ENCODE results near the gene PDCD4.

DNA sequence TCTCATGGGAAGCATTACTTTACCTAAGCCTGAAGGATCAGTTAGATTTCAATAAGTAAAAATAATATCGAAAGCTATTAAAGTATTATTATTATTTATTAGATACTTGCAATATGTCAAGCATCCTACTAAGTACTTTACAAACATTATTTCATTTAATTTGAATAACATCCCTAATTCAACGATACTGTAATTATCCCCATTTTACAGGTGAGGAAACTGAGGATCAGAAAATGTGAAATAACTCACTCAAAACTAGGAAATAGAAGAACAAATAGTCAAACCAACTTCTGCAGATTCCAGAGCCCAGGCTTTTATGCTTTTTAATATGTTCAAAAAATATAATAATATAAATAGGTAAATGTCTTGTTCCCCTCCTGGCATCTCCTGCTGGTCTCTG, 10.3 kb upstream of the PDCD4 start:
- TF ChIP-seq, protein P1, sequence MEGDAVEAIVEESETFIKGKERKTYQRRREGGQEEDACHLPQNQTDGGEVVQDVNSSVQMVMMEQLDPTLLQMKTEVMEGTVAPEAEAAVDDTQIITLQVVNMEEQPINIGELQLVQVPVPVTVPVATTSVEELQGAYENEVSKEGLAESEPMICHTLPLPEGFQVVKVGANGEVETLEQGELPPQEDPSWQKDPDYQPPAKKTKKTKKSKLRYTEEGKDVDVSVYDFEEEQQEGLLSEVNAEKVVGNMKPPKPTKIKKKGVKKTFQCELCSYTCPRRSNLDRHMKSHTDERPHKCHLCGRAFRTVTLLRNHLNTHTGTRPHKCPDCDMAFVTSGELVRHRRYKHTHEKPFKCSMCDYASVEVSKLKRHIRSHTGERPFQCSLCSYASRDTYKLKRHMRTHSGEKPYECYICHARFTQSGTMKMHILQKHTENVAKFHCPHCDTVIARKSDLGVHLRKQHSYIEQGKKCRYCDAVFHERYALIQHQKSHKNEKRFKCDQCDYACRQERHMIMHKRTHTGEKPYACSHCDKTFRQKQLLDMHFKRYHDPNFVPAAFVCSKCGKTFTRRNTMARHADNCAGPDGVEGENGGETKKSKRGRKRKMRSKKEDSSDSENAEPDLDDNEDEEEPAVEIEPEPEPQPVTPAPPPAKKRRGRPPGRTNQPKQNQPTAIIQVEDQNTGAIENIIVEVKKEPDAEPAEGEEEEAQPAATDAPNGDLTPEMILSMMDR (conservative IDR thresholded peaks at IDR 0.05; ENCODE audit: low read depth, low read length) = no peak
- TF ChIP-seq POLR2A (IDR thresholded peaks at IDR 0.05; ENCODE audit: low read depth, low read length) (no peak), CHD1 (IDR thresholded peaks at IDR 0.05; ENCODE audit: low read depth, low read length) (no peak), MXI1 (IDR thresholded peaks at IDR 0.05; ENCODE audit: borderline replicate concordance, low read depth, low read length) (no peak), BHLHE40 (IDR thresholded peaks at IDR 0.05; ENCODE audit: low read depth, low read length) (no peak), CEBPB (IDR thresholded peaks at IDR 0.05; ENCODE audit: low read depth, low read length) (no peak)

Data from IMR-90 (cell line).